HUES6 (cell line): ENCODE results near the gene HAUS3.
A peak's percentile ranks its signal among the peaks of the same experiment; 100 is the strongest.

ENCODE experiments used
- H3K27ac ChIP-seq: 2 replicates; pipeline ENCODE4 v1.7.0; 2013; ENCODE audit warnings: low read depth, mild to moderate bottlenecking, low read length, inconsistent platforms
- H3K27me3 ChIP-seq: 2 replicates; pipeline ENCODE4 v1.6.1; 2013; ENCODE audit warnings: low read length; ENCODE audit not compliant: control insufficient read depth, insufficient read depth
- H3K36me3 ChIP-seq: 2 replicates; pipeline ENCODE4 v1.6.1; 2013; ENCODE audit warnings: low read length; ENCODE audit not compliant: control insufficient read depth, insufficient read depth
- H3K4me1 ChIP-seq: 2 replicates; pipeline ENCODE4 v1.6.1; 2013; ENCODE audit warnings: low read length; ENCODE audit not compliant: control insufficient read depth, insufficient read depth
- H3K4me3 ChIP-seq: 2 replicates; pipeline ENCODE4 v1.5.1; 2013; ENCODE audit warnings: low read depth, low read length
- H3K9ac ChIP-seq: one replicate; pipeline ENCODE4 v1.6.1; 2013; ENCODE audit warnings: mild to moderate bottlenecking, low read length
- H3K9me3 ChIP-seq: 2 replicates; pipeline ENCODE4 v1.6.1; 2013; ENCODE audit warnings: low read depth, low read length; ENCODE audit not compliant: control insufficient read depth, insufficient read depth

Gene HAUS3

DNA sequence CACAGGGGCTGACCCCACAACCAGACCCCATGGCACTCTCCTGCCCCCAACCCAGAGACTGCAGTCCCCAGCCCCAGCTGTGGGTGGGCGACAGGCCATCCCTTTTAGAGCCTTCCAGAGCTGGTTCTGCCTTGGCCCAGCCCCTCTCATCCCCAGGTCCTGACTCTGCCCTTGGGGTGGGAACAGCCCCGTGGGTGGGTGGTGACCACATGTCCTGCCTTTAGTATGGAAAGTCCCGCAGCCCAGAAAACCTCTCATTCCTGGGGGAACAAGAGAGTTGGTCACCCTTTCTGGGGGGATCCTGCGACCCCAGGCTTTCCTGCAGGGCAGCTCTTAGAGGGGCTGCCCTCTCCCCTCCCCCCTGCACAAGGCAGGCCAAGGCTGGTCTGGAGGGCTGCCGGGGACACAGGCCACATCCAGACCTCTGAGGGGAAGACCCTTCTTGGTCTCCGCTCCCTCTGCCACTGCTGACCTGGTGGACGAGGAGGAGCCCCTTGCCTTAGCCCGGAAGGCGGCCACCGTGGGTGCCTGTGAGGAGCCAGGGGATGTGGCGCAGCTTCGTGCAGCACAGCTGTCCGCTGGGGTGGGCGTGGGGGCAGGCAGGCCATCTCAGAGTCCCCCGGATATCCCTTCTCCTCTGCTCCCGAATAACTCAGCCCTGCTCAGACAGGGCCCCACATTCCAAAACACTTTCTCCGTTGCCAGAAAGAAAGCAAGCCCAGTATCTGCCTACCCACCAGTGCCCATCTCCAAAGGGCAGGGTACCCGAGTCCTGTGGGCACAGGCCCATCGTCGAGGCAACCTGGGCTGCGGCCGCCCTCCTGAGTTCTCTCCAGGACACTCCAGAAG is 26.7 kb upstream of the HAUS3 start:
- Histone ChIP-seq H3K27me3 (0 out of 2 replicates have a peak, but pooled peaks cover 9% of the 10 kb centered on the region), H3K4me1 (peaks cover 11% of the 10 kb centered on the region), H3K9ac (no peak overlapping the region), H3K36me3 (no peaks in the 10 kb centered on the region), H3K9me3 (no peaks in the 10 kb centered on the region), H3K4me3 (no peak overlapping the region), H3K27ac (no peak overlapping the region)

GRCh38 chr4:2267841-2268240 is 25.9 kb upstream of the HAUS3 start:
- H3K9me3 ChIP-seq: no peaks in the 10 kb centered on the region
- H3K4me3 ChIP-seq: no peak overlapping the region
- no peak overlapping the region for H3K9ac ChIP-seq
- 0 out of 2 replicates have a peak, but pooled peaks cover 9% of the 10 kb centered on the region for H3K27me3 ChIP-seq
- H3K27ac ChIP-seq: no peak overlapping the region
- no peaks in the 10 kb centered on the region for H3K36me3 ChIP-seq
- H3K4me1 ChIP-seq: peaks cover 11% of the 10 kb centered on the region

- Histone ChIP-seq H3K36me3 (no peaks in the 10 kb centered on the region), H3K4me3 (no peak overlapping the region), H3K9ac (no peak overlapping the region), H3K27ac (no peak overlapping the region), H3K4me1 (peaks cover 11% of the 10 kb centered on the region), H3K27me3 (0 out of 2 replicates have a peak, but pooled peaks cover 9% of the 10 kb centered on the region), H3K9me3 (no peaks in the 10 kb centered on the region)
These were observed 25.4 kb upstream of the HAUS3 start for GRCh38 chr4:2267320-2267811.

DNA sequence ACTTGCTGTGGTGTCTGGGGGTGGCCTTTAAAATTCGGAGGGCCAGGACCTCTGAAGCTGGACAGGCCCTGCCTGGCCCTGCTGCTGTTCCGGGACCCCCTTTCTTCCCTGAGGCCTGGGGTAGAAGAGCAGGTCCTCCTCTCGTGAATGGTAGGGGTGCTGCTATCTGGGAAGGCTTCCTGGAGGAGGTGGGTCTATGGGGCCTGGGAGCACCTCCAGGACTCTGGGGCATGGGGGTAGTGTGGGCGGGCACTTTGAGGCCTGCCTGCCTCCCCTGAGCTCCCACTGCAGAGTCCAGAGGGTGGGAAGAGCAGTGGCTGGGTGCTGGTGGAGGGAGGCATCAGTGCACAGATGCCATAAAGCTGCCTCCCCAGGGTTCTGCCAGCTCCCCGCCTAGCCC is 24.9 kb upstream of the HAUS3 start:
- H3K4me1 ChIP-seq: peaks cover 11% of the 10 kb centered on the region
- no peak overlapping the region for H3K27ac ChIP-seq
- H3K36me3 ChIP-seq: no peaks in the 10 kb centered on the region
- no peaks in the 10 kb centered on the region for H3K9me3 ChIP-seq
- H3K9ac ChIP-seq: no peak overlapping the region
- no peak overlapping the region for H3K4me3 ChIP-seq
- H3K27me3 ChIP-seq: 0 out of 2 replicates have a peak, but pooled peaks cover 9% of the 10 kb centered on the region

GRCh38 chr4:2266181-2266580 is 24.3 kb upstream of the HAUS3 start:
- Histone ChIP-seq H3K27me3 (0 out of 2 replicates have a peak, but pooled peaks cover 9% of the 10 kb centered on the region), H3K36me3 (no peaks in the 10 kb centered on the region), H3K4me1 (peaks cover 11% of the 10 kb centered on the region), H3K4me3 (no peak overlapping the region), H3K9ac (no peak overlapping the region), H3K27ac (no peak overlapping the region), H3K9me3 (no peaks in the 10 kb centered on the region)

DNA sequence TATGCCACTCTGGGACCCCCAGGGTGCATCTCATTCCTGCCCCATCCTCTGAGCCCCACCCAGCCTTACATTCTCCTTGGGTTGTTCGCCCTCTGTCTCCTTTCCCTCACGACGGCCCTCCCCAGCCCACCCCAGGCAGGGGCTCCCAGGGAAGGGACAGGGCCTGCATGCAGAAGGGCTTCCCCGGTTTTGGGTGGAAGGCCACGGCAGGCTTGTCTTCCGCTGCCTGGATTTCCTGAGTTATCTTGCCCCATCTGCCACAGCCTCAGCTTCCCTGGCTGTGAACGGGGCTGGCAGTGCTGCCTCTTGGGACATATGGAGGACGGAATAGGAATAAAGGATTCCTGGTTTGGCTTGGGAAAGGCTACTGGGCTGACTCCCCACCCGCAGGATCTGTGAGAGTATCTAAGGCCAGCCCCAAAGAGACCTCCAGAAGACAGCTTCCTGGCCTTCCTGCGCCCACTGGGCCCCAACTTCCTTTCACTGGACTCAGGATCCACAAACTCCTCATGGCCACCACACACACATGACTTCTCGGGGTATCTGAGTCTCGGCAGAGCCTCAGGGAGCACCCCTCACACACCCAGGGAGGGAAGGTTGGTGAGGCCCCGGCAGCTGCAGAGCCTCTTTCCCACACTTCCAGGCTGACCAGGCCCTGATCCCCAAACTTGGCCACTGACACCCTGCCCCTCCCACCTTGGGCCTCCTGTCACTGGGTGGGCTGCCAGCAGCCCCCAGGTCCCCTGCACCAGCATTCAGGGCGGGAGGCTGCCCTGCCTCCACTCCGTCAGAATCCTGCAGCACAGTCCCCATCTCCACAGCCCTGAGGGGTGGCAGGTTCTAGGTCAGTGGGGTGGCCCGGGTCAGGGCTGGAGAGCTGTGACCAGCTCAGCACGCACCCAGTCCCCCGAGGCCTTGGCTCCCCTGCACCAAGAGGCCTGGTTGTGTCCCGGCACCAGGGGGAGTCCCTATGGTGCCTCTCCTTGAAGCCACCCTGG is 23.5 kb upstream of the HAUS3 start:
- Histone ChIP-seq H3K27me3 (0 out of 2 replicates have a peak, but pooled peaks cover 9% of the 10 kb centered on the region), H3K36me3 (no peaks in the 10 kb centered on the region), H3K9ac (no peak overlapping the region), H3K9me3 (no peaks in the 10 kb centered on the region), H3K27ac (no peak overlapping the region), H3K4me1 (peaks cover 11% of the 10 kb centered on the region), H3K4me3 (no peak overlapping the region)

DNA sequence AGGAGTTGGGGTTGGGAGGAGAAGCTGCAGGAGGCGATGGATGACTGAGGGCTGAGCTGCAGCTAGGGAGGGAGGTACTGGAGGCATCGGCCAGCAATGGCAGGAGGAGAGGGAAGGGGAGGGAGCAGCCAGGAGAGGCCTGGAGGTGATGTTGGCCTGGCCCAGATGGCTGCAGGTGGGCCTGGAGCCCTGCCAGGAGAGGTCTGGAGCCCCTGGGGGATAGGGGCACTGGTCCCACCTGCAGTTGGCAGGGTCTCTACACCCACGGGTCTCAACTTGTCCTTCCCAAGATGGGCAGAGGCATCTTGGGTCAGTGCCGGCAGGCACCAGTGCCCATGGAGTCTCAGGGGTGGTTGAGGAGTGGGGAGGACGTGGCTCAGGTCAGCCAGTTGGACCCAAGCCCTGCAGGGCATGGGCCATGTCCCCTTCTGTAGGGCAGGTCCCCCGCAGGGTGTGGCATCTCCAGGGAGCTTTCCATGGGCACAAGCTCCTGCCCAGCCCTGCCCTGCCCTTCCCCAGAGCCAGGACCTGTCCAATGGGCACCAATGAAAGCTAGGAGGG is 22.6 kb upstream of the HAUS3 start:
- no peaks in the 10 kb centered on the region for H3K36me3 ChIP-seq
- 0 out of 2 replicates have a peak, but pooled peaks cover 9% of the 10 kb centered on the region for H3K27me3 ChIP-seq
- H3K9me3 ChIP-seq: no peaks in the 10 kb centered on the region
- H3K4me1 ChIP-seq: peaks cover 11% of the 10 kb centered on the region
- H3K4me3 ChIP-seq: no peak overlapping the region
- H3K27ac ChIP-seq: no peak overlapping the region
- no peak overlapping the region for H3K9ac ChIP-seq

- H3K27ac ChIP-seq: no peak overlapping the region
- peaks cover 5% of the 10 kb centered on the region; the same call in 1 of the 2 replicates for H3K4me1 ChIP-seq
- no peak overlapping the region for H3K4me3 ChIP-seq
- H3K36me3 ChIP-seq: no peaks in the 10 kb centered on the region
- H3K27me3 ChIP-seq: 0 out of 2 replicates have a peak, but pooled peaks cover 9% of the 10 kb centered on the region
- H3K9ac ChIP-seq: no peak overlapping the region
- no peaks in the 10 kb centered on the region for H3K9me3 ChIP-seq
These were observed 22.0 kb upstream of the HAUS3 start for GRCh38 chr4:2263926-2264321.

GRCh38 chr4:2262944-2263250 is 21.0 kb upstream of the HAUS3 start:
- no peaks in the 10 kb centered on the region for H3K9me3 ChIP-seq
- peak overlapping the region; percentile 79 for H3K9ac ChIP-seq
- 0 out of 2 replicates have a peak, but pooled peaks cover 9% of the 10 kb centered on the region for H3K27me3 ChIP-seq
- H3K4me3 ChIP-seq: peak overlapping the region; percentile 85
- H3K36me3 ChIP-seq: no peaks in the 10 kb centered on the region
- no peaks in the 10 kb centered on the region; the same call in 1 of the 2 replicates for H3K4me1 ChIP-seq
- H3K27ac ChIP-seq: peak overlapping the region; percentile 65; the same call in 1 of the 2 replicates

DNA sequence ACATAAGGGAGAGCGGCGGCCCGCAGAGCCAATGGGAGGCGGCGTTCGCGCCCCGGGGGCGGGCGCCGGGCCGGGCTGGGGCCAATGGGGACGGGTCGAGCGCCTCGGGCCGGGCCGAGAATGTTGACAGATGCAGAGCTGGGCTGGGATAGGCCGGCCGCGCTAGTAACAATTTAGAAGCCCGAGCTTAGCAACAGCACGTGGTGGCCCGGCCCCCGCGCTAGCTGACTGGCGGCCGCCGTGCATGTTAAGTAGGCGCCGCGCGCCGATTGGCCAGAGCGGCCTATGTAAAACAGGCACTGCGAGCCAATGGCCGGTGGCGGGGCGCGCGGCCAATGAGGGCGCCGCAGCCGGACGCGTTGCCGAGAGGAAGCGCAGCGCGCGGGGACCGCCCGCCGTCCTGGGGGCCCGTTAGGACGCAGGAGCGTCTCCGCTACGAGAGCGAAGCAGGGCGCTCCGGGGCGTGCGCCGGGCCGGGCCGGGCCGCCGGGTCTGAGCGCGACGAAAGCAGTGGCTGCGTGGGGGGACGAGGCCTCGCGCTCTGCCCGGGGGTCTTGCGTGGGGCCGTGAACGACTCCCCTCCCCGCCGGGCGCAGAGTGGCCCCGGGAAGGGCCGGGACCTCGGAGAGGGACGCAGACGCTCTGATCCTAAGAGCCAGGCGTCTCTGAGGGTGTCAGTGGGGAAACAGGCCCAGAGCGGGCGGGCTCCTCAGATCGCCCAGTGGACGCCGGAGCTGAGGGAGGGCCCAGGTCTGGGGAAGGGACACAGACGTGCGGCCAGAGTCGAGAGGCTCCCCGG is 20.4 kb upstream of the HAUS3 start:
- Histone ChIP-seq H3K27ac (peak overlapping the region; percentile 65; the same call in 1 of the 2 replicates), H3K4me3 (peak overlapping the region; percentile 85), H3K27me3 (0 out of 2 replicates have a peak, but pooled peaks cover 9% of the 10 kb centered on the region), H3K4me1 (no peaks in the 10 kb centered on the region; the same call in 1 of the 2 replicates), H3K9me3 (no peaks in the 10 kb centered on the region), H3K9ac (peak overlapping the region; percentile 79), H3K36me3 (no peaks in the 10 kb centered on the region)
